H1 (cell line): ENCODE measurements around the gene MBP. TPM values are rescaled to one million over a fixed set of nuclear protein-coding genes. Genes with fewer than 3 reads are reported as not detected.

Experiments
- CTCF ChIA-PET: fragments of 300-600 bp; sonication (Branson Sonifier 250); formaldehyde crosslinking; loops from one replicate; lab custom pipeline; 2021; ENCODE audit not compliant: partially characterized antibody; lab: Charles Lee
- POLR2A ChIA-PET: fragments of 300-600 bp; sonication (Branson Sonifier 250); formaldehyde crosslinking; loops from one replicate; lab custom pipeline; 2021; ENCODE audit warnings: inconsistent platforms; ENCODE audit not compliant: partially characterized antibody; lab: Charles Lee
- DNase-seq, 2 experiments: peaks; one replicate each; pipeline versions ENCODE4 v3.0.0 to v3.0.0-alpha.2; 2010 to 2022; ENCODE audit warnings: low spot score in 2 of 2, low read depth in 1 of 2, mixed read lengths in 1 of 2
- FAIRE-seq: peaks from 2 replicates; lab custom pipeline; 2011; peaks lifted over from hg19 to GRCh38; lab: Jason Lieb, UNC
- H2AFZ ChIP-seq: 2 replicates; pipeline ENCODE4 v1.8.1; 2012; ENCODE audit warnings: low read length, inconsistent platforms
- H2AK5ac ChIP-seq: 2 replicates; pipeline ENCODE4 v1.6.1; 2013; ENCODE audit warnings: low read depth, low read length
- H2BK120ac ChIP-seq: replicated peaks from 2 replicates; pipeline ENCODE3; 2013; ENCODE audit warnings: low read depth, low read length, inconsistent platforms
- H2BK12ac ChIP-seq: 2 replicates; pipeline ENCODE4 v1.6.1; 2013; ENCODE audit warnings: low read depth, low read length
- H2BK15ac ChIP-seq: 2 replicates; pipeline ENCODE4 v1.6.1; 2013; ENCODE audit warnings: low read length
- H2BK20ac ChIP-seq: 2 replicates; pipeline ENCODE4 v1.6.1; 2013; ENCODE audit warnings: low read length
- H2BK5ac ChIP-seq: 2 replicates; pipeline ENCODE4 v1.6.1; 2013; ENCODE audit warnings: low read depth, low read length
- H3K14ac ChIP-seq: 2 replicates; pipeline ENCODE4 v1.6.1; 2013; ENCODE audit warnings: inconsistent platforms; ENCODE audit not compliant: insufficient read length
- H3K18ac ChIP-seq: 2 replicates; pipeline ENCODE4 v1.6.1; 2013; ENCODE audit warnings: low read length; ENCODE audit errors: extremely low read depth
- H3K23ac ChIP-seq: 2 replicates; pipeline ENCODE4 v1.6.1; 2013; ENCODE audit warnings: inconsistent platforms; ENCODE audit not compliant: insufficient read length
- H3K23me2 ChIP-seq: 2 replicates; pipeline ENCODE4 v1.6.1; 2013; ENCODE audit warnings: low read depth, low read length
- H3K27ac ChIP-seq: 2 replicates; pipeline ENCODE4 v1.6.1; 2011; ENCODE audit warnings: low read depth, low read length, inconsistent platforms
- H3K27me3 ChIP-seq, 4 experiments: replicated peaks in 1 of 4; 1 replicate in 1 of 4; 2 replicates in 3 of 4; pipeline versions ENCODE4 v1.6.1 to v1.8.1; 2011 to 2013; ENCODE audit warnings: low read length in 3 of 4, mild to moderate bottlenecking in 3 of 4, inconsistent platforms in 2 of 4, mixed read lengths in 2 of 4, moderate library complexity in 1 of 4; ENCODE audit not compliant: control insufficient read depth in 3 of 4, insufficient read depth in 3 of 4; ENCODE audit errors: extremely low read depth in 1 of 4
- H3K36me3 ChIP-seq, 4 experiments: 2 replicates each; pipeline versions ENCODE4 v1.6.1 to v1.8.1; 2011 to 2013; ENCODE audit warnings: mild to moderate bottlenecking in 4 of 4, low read length in 3 of 4, moderate library complexity in 2 of 4, control low read depth in 1 of 4, inconsistent platforms in 1 of 4; ENCODE audit not compliant: insufficient read depth in 4 of 4, control insufficient read depth in 2 of 4
- H3K4ac ChIP-seq: replicated peaks from 2 replicates; pipeline ENCODE3; 2013; ENCODE audit warnings: low read length, low read depth, mixed read lengths, inconsistent platforms; ENCODE audit not compliant: insufficient read length
- H3K4me1 ChIP-seq, 4 experiments: replicated peaks in 1 of 4; 1 replicate in 1 of 4; 2 replicates in 3 of 4; pipeline versions ENCODE4 v1.6.1 to v1.8.1; 2011 to 2013; ENCODE audit warnings: low read length in 3 of 4, inconsistent platforms in 2 of 4, mixed read lengths in 1 of 4; ENCODE audit not compliant: insufficient read depth in 4 of 4, control insufficient read depth in 3 of 4
- H3K4me2 ChIP-seq, 2 experiments: 2 replicates each; pipeline versions ENCODE4 v1.6.1 to v1.8.1; 2011 to 2013; ENCODE audit warnings: low read depth in 2 of 2, low read length in 2 of 2, control low read depth in 1 of 2, inconsistent platforms in 1 of 2, mild to moderate bottlenecking in 1 of 2; ENCODE audit not compliant: insufficient read depth in 1 of 2
- H3K4me3 ChIP-seq, 4 experiments: fragments of 200-600, 300-600 bp in 1 of 4; sonication (generic), shearing (Covaris generic), sonication (Bioruptor Twin) in 1 of 4; 2 replicates each; pipeline versions ENCODE4 v1.5.1 to v1.8.1; 2011 to 2016; ENCODE audit warnings: low read length in 4 of 4, low read depth in 3 of 4, control low read depth in 2 of 4, inconsistent platforms in 2 of 4, mild to moderate bottlenecking in 2 of 4, mixed read lengths in 1 of 4, moderate library complexity in 1 of 4; ENCODE audit not compliant: insufficient read depth in 2 of 4; ENCODE audit errors: extremely low read depth in 1 of 4
- H3K56ac ChIP-seq: replicated peaks from 2 replicates; pipeline ENCODE3; 2013; ENCODE audit warnings: low read depth, mild to moderate bottlenecking, mixed read lengths, low read length, inconsistent platforms; ENCODE audit not compliant: insufficient read length
- H3K79me1 ChIP-seq: 2 replicates; pipeline ENCODE4 v1.6.1; 2013; ENCODE audit warnings: low read depth, low read length, control low read depth
- H3K79me2 ChIP-seq, 2 experiments: 2 replicates each; pipeline versions ENCODE4 v1.6.1 to v1.8.1; 2012 to 2013; ENCODE audit warnings: low read length in 2 of 2, mild to moderate bottlenecking in 2 of 2, inconsistent platforms in 1 of 2; ENCODE audit not compliant: insufficient read depth in 2 of 2, control insufficient read depth in 1 of 2
- H3K9ac ChIP-seq, 4 experiments: replicated peaks in 1 of 4; 1 replicate in 1 of 4; 2 replicates in 3 of 4; pipeline versions ENCODE4 v1.6.1 to v1.8.1; 2011 to 2013; ENCODE audit warnings: low read depth in 3 of 4, low read length in 3 of 4, control low read depth in 2 of 4, mild to moderate bottlenecking in 2 of 4, moderate library complexity in 2 of 4, inconsistent platforms in 1 of 4; ENCODE audit errors: extremely low read depth in 1 of 4
- H3K9me3 ChIP-seq, 2 experiments: 2 replicates each; pipeline versions ENCODE4 v1.6.1 to v1.8.1; 2012 to 2013; ENCODE audit warnings: mild to moderate bottlenecking in 2 of 2, moderate library complexity in 2 of 2, control low read depth in 1 of 2, inconsistent platforms in 1 of 2, low read depth in 1 of 2, low read length in 1 of 2, mixed read lengths in 1 of 2; ENCODE audit not compliant: insufficient read depth in 2 of 2
- H4K20me1 ChIP-seq, 2 experiments: replicated peaks in 1 of 2; 2 replicates each; pipeline versions ENCODE3 to v1.8.1; 2011 to 2013; ENCODE audit warnings: inconsistent platforms in 2 of 2, low read length in 2 of 2, mild to moderate bottlenecking in 1 of 2; ENCODE audit not compliant: insufficient read depth in 2 of 2, control insufficient read depth in 1 of 2
- H4K5ac ChIP-seq: 2 replicates; pipeline ENCODE4 v1.6.1; 2013; ENCODE audit warnings: low read length, low read depth, mixed read lengths, inconsistent platforms; ENCODE audit not compliant: insufficient read length
- H4K8ac ChIP-seq: 2 replicates; pipeline ENCODE4 v1.8.0; 2013; ENCODE audit warnings: mild to moderate bottlenecking, moderate library complexity, low read length, inconsistent platforms; ENCODE audit not compliant: insufficient read depth; ENCODE audit errors: extremely low read depth
- H4K91ac ChIP-seq: replicated peaks from 2 replicates; pipeline ENCODE3; 2013; ENCODE audit warnings: low read length, mixed read lengths, inconsistent platforms; ENCODE audit not compliant: insufficient read length
- CEBPB ChIP-seq: IDR thresholded peaks from 2 replicates; pipeline ENCODE4 v1.6.1; 2012; ENCODE audit warnings: low read depth, low read length
- RAD21 ChIP-seq, 2 experiments: IDR thresholded peaks in 1 of 2; conservative IDR thresholded peaks in 1 of 2; 2 replicates each; pipeline ENCODE4 v1.6.1; 2011; ENCODE audit warnings: low read depth in 2 of 2, low read length in 2 of 2, improper control_type of control experiment in 1 of 2, inconsistent platforms in 1 of 2, mild to moderate bottlenecking in 1 of 2, moderate library complexity in 1 of 2
- WGBS, 2 experiments: shearing (Covaris generic) in 1 of 2; methylation state at CpG; one replicate each; pipeline versions ENCODE4 v1.1.6 to v1.1.7; 2013 to 2015; ENCODE audit warnings: low lambda C conversion rate in 2 of 2, mixed read lengths in 2 of 2, inconsistent platforms in 1 of 2, low coverage in 1 of 2, missing lambda C conversion rate in 1 of 2; ENCODE audit not compliant: insufficient replicate concordance in 2 of 2, insufficient coverage in 1 of 2, insufficient read length in 1 of 2; ENCODE audit errors: extremely low coverage in 1 of 2, missing lambda C conversion rate in 1 of 2; 5-methylcytosine and 5-hydroxymethylcytosine counted together
- polyA plus RNA-seq, 7 experiments: library from polyadenylated mRNA; depleted of rRNA in 3 of 7; stranded (reverse) in 5 of 7; unstranded in 2 of 7; fragments of >200 nt in 5 of 7; fragments of 200-250 nt in 2 of 7; gene quantifications; 1 replicate in 5 of 7; 2 replicates in 1 of 7; 4 replicates in 1 of 7; pipeline versions ENCODE4 v1.2.1 to v1.2.3, GENCODE V29; 2011 to 2013; ENCODE audit warnings: missing spikeins in 2 of 7, mixed read lengths in 2 of 7
- total RNA-seq: library from RNA; stranded (reverse); fragmentation: NEBNext Ultra II Directional; extraction: Animal tissue kit (Norgen Biotek cat#: 25700); gene quantifications from 2 replicates; pipeline ENCODE4 v1.2.1, GENCODE V29; 2021

The MBP gene
- total and polyA plus RNA-seq, 2 of the 8 experiments (the other 6 are each of a cell fraction or from before 2014, with no cell fraction given), result 7.7 to 19.2 TPM

DNA sequence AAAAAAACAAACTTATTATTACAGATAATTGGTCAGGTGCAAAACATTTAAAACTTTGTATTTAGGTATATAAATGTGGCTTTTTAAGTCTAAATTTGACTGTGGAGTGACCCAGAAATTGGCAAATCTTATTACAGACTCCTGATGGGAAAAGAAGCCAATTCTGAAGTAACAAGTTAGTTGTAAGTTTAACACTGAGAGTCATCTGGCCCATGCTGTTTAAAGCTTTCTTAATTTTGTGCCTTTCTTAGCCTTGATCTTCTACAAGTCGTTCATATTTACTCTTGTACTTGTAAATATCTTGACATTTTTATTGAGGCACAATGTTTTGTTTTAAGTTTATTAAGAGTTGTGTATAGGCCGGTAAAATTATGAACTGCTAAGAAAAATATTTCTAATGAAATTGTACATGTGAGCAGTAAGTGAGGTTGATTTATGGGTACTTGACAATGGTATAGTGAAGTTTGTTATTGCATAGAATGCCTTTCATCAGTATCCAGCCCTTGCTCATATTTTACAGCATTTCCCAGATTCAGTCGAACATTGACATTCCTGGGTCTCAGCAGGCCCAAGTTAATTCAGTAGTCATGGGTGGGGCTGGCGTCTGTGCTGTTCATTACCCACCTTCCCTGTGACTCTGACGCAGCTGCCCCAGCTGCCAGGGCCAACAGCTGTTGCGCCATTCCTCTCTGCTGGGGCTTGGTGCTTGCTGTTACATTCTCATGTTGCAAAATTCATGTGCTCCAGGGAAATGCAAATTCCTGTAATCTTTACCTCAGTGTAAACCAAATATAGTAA, 188.8 kb downstream of the MBP start:
- peaks cover 0 to 2% (median under 1%) of the 10 kb centered on the region in 4 experiments; a peak in 5 of 8 replicates for H3K36me3 ChIP-seq
- no peak overlapping the region for H3K27ac ChIP-seq
- no peak overlapping the region for H3K4me2 ChIP-seq
- no peak overlapping the region for H4K5ac ChIP-seq
- no peak overlapping the region for H2AFZ ChIP-seq
- H3K23ac ChIP-seq, result no peak overlapping the region
- no peak overlapping the region for H3K14ac ChIP-seq
- 0 out of 4 replicates have a peak, but pooled peaks cover 2 to 3% of the 10 kb centered on the region in 2 experiments for H3K9me3 ChIP-seq
- no peaks in the 10 kb centered on the region for H3K79me1 ChIP-seq
- H2BK20ac ChIP-seq, result no peak overlapping the region
- no peak overlapping the region for H4K8ac ChIP-seq
- H3K4me3 ChIP-seq, result no peak overlapping the region
- no peak overlapping the region for H3K18ac ChIP-seq
- no peak overlapping the region for H3K9ac ChIP-seq
- H2BK120ac ChIP-seq, result no peak overlapping the region
- no peak overlapping the region for H3K4ac ChIP-seq
- H3K27me3 ChIP-seq, result no peaks in the 10 kb centered on the region
- no peak overlapping the region for H2AK5ac ChIP-seq
- 92% methylated on average over 6 of the region's 6 CpGs; no CpG with 5 or more reads in 1 of the 2 experiments for WGBS, 2 experiments
- H2BK15ac ChIP-seq, result no peak overlapping the region
- no peak overlapping the region for H2BK12ac ChIP-seq
- DNase-seq (no peak), FAIRE-seq (no peak)
- ChIA-PET POLR2A (no interaction called here), CTCF (interaction anchor here (1.0 to 2.6 kb wide), 7 partner anchors 9 to 39 kb away, joined by 3 to 10 read pairs (median 4); no protein-coding TSS in a partner anchor)
- no peaks in the 10 kb centered on the region for H4K20me1 ChIP-seq
- no peak overlapping the region for H4K91ac ChIP-seq
- H3K79me2 ChIP-seq, result no peaks in the 10 kb centered on the region
- H3K56ac ChIP-seq, result no peak overlapping the region
- TF ChIP-seq RAD21 (IDR thresholded peaks at IDR 0.05 in 1 of 2, conservative IDR thresholded peaks at IDR 0.05 in 1 of 2; ENCODE audit: low read depth in 2 of 2, low read length in 2 of 2), result no peak
- 0 out of 2 replicates have a peak, but pooled peaks have one; percentile 37 for TF ChIP-seq CEBPB
- no peak overlapping the region for H2BK5ac ChIP-seq
- no peaks in the 10 kb centered on the region for H3K4me1 ChIP-seq
- H3K23me2 ChIP-seq, result no peaks in the 10 kb centered on the region
